ENCODE results near the gene CRYL1. TPM values are rescaled to one million over a fixed set of nuclear protein-coding genes. Genes with fewer than 3 reads are reported as not detected.

The CRYL1 gene
- total RNA-seq, 3 donors from 2014 or later (not counting 1 experiment from before 2014, with no cell fraction given), result 13.4 to 15.8 (median 14.9) TPM

DNA sequence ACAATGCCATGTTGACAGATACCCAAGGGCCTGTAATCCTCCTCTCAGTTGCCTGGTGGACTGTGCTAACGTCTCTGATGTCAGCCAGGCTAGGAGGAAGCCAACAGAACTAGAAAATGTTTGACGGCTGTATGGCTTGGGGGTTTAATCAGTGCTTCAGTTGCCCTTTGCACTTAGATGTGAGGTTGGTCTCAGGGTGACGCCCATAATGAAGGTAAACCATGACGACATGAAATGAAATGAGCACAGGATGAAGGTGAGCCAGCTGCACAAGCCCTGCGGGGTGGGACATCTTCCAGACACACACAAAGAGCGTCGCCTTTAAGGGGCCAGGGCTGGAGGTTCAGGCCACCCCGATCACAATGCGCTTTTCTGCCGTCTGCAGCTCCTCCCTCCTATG is 127.2 kb downstream of the CRYL1 start:
- 95% methylated on average over 10 of the region's 10 CpGs for WGBS (ENCODE audit: insufficient coverage)
- DNase-seq (no peak), ATAC-seq (no peak)
- H3K4me1 Mint-ChIP-seq, result peaks cover 10 to 13% of the 10 kb centered on the region in 2 donors
- H3K9me3 Mint-ChIP-seq, result peaks cover 4% of the 10 kb centered on the region in 2 donors
- H3K27ac Mint-ChIP-seq, result no peak overlapping the region
- no peaks in the 10 kb centered on the region for H3K36me3 Mint-ChIP-seq
- no peak overlapping the region for H3K4me3 Mint-ChIP-seq
- no peak overlapping the region for H3K4me3 ChIP-seq (ENCODE audit: low read length)
- TF ChIP-seq, protein P1, sequence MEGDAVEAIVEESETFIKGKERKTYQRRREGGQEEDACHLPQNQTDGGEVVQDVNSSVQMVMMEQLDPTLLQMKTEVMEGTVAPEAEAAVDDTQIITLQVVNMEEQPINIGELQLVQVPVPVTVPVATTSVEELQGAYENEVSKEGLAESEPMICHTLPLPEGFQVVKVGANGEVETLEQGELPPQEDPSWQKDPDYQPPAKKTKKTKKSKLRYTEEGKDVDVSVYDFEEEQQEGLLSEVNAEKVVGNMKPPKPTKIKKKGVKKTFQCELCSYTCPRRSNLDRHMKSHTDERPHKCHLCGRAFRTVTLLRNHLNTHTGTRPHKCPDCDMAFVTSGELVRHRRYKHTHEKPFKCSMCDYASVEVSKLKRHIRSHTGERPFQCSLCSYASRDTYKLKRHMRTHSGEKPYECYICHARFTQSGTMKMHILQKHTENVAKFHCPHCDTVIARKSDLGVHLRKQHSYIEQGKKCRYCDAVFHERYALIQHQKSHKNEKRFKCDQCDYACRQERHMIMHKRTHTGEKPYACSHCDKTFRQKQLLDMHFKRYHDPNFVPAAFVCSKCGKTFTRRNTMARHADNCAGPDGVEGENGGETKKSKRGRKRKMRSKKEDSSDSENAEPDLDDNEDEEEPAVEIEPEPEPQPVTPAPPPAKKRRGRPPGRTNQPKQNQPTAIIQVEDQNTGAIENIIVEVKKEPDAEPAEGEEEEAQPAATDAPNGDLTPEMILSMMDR (IDR thresholded peaks at IDR 0.05), result no peak
- intact Hi-C loops (cut with micrococcal nuclease), result no loop called here
- no peak overlapping the region for H3K27ac ChIP-seq (ENCODE audit: low read length)
- no peaks in the 10 kb centered on the region for H3K27me3 ChIP-seq (ENCODE audit: control insufficient read depth, insufficient read depth, low read length)
- H3K4me1 ChIP-seq (ENCODE audit: control insufficient read depth, insufficient read depth, low read length), result peaks cover 10% of the 10 kb centered on the region
- H3K36me3 ChIP-seq (ENCODE audit: control insufficient read depth, insufficient read depth, low read length), result peaks cover 2% of the 10 kb centered on the region
- no peaks in the 10 kb centered on the region for H3K9me3 ChIP-seq (ENCODE audit: control insufficient read depth, insufficient read depth, low read length)
- H3K27me3 Mint-ChIP-seq (ENCODE audit: low read depth in 2 of 2), result no peaks in the 10 kb centered on the region

DNA sequence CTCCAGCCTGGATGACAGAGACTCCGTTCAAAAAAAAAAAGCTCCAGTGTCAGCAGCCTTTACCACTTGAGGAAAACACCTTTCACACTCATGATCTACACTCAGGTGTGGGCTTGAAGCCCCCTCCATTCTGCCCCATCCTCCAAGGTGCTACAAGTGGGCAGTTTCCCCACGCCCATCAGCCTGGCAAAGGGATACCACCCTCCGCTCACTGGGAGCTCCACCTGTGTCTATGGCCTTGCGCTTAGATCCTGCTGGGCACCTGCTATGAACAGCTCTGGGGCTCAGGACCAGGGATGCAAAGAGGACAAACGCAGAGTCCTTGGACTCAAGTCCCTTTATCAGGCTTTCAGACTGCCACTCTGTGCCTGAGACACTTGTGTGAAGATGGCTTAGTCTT is 127.8 kb downstream of the CRYL1 start:
- intact Hi-C loops (cut with micrococcal nuclease), result no loop called here
- Mint-ChIP-seq H3K27ac (no peak overlapping the region), H3K36me3 (no peaks in the 10 kb centered on the region), H3K9me3 (peaks cover 4% of the 10 kb centered on the region in 2 donors), H3K27me3 (ENCODE audit: low read depth in 2 of 2) (no peaks in the 10 kb centered on the region), H3K4me1 (peaks cover 10 to 13% of the 10 kb centered on the region in 2 donors), H3K4me3 (no peak overlapping the region)
- Histone ChIP-seq H3K9me3 (ENCODE audit: control insufficient read depth, insufficient read depth, low read length) (no peaks in the 10 kb centered on the region), H3K36me3 (ENCODE audit: control insufficient read depth, insufficient read depth, low read length) (no peaks in the 10 kb centered on the region), H3K4me3 (ENCODE audit: low read length) (no peak overlapping the region), H3K4me1 (ENCODE audit: control insufficient read depth, insufficient read depth, low read length) (peaks cover 10% of the 10 kb centered on the region), H3K27ac (ENCODE audit: low read length) (no peak overlapping the region), H3K27me3 (ENCODE audit: control insufficient read depth, insufficient read depth, low read length) (no peaks in the 10 kb centered on the region)
- DNase-seq (no peak), ATAC-seq (no peak)
- 93% methylated on average over 5 of the region's 5 CpGs for WGBS (ENCODE audit: insufficient coverage)
- TF ChIP-seq, protein P1 (IDR thresholded peaks at IDR 0.05), result no peak

DNA sequence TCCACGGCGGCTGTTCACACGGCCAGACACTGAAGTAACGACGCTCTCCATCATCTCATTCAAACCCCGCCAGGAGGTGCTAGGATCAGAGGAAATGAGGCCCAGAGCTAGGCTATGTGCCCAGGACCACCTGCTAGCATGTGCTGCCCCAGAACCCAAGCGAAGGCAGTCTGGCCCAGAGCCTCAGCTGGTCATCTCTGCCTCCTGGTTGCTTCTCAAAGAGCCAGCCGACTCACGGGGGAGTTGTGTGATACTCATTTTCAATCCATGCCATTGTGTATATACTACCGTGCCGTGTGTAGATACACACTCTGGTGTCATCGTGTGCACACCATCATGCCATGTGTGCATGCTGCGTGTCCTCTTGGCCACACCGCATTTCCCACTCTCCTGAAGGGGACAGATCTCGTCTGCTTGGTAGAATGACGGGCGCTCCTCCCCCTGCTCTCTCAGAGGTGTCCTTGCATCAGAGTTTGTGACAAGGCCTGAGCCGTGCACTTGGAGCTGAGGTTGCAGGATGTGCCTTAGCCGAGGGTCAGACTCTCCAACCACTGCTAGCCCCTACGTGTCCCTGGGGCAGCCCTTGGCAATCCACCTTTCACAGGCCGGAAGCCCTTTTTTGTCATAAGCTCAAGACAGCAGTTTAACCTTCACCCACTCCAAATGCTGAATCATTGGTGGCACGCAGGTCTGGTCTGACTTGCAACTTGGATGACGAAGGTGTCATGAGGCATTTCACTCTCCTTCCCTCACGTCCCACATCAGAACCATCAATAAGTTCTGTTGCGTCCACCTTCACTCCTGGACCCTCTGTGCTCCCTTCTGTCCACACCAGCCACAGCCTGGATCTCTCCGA is 130.4 kb downstream of the CRYL1 start:
- Mint-ChIP-seq H3K27me3 (ENCODE audit: low read depth in 2 of 2) (no peaks in the 10 kb centered on the region), H3K36me3 (no peaks in the 10 kb centered on the region), H3K4me1 (peaks cover 0 to 6% of the 10 kb centered on the region in 2 donors), H3K9me3 (peaks cover 4% of the 10 kb centered on the region in 2 donors), H3K27ac (no peak overlapping the region), H3K4me3 (no peak overlapping the region)
- H3K4me3 ChIP-seq (ENCODE audit: low read length), result no peak overlapping the region
- DNase-seq (no peak), ATAC-seq (no peak)
- intact Hi-C loops (cut with micrococcal nuclease), result no loop called here
- 93% methylated on average over 26 of the region's 26 CpGs for WGBS (ENCODE audit: insufficient coverage)
- TF ChIP-seq, protein P1 (IDR thresholded peaks at IDR 0.05), result no peak
- H3K27ac ChIP-seq (ENCODE audit: low read length), result no peak overlapping the region
- no peaks in the 10 kb centered on the region for H3K4me1 ChIP-seq (ENCODE audit: control insufficient read depth, insufficient read depth, low read length)
- no peaks in the 10 kb centered on the region for H3K36me3 ChIP-seq (ENCODE audit: control insufficient read depth, insufficient read depth, low read length)
- no peaks in the 10 kb centered on the region for H3K9me3 ChIP-seq (ENCODE audit: control insufficient read depth, insufficient read depth, low read length)
- H3K27me3 ChIP-seq (ENCODE audit: control insufficient read depth, insufficient read depth, low read length), result no peaks in the 10 kb centered on the region

Data from natural killer cell (primary cell).